Progenitor cell of endocrine pancreas (in vitro differentiated cells): ENCODE measurements around the gene SERPINA1. TPM values are rescaled to one million over a fixed set of nuclear protein-coding genes. Genes with fewer than 3 reads are reported as not detected.

Experiments used
- DNase-seq: peaks from one replicate; pipeline ENCODE4 v3.0.0; 2021; ENCODE audit warnings: low spot score; ENCODE audit not compliant: unreplicated experiment
- H3K27ac Mint-ChIP-seq: 2 replicates; pipeline ENCODE4 v1.8.0; 2021; ENCODE audit warnings: mild to moderate bottlenecking, moderate library complexity, mixed read lengths
- H3K27me3 Mint-ChIP-seq: 2 replicates; pipeline ENCODE4 v1.8.0; 2021; ENCODE audit warnings: mixed read lengths
- H3K36me3 Mint-ChIP-seq: 2 replicates; pipeline ENCODE4 v1.8.0; 2022; ENCODE audit warnings: mixed read lengths; ENCODE audit not compliant: insufficient read depth
- H3K4me1 Mint-ChIP-seq: 2 replicates; pipeline ENCODE4 v1.8.0; 2021; ENCODE audit warnings: low read depth, mixed read lengths
- H3K4me3 Mint-ChIP-seq: 2 replicates; pipeline ENCODE4 v1.8.0; 2021; ENCODE audit warnings: low read depth, mild to moderate bottlenecking, moderate library complexity, mixed read lengths
- H3K9me3 Mint-ChIP-seq: 2 replicates; pipeline ENCODE4 v1.8.0; 2021; ENCODE audit warnings: low read depth, mixed read lengths
- total RNA-seq: library from RNA; stranded (reverse); gene quantifications from 2 replicates; pipeline ENCODE4 v1.2.1, GENCODE V29; 2021
- TF ChIP-seq, protein P1 (sequence below): fragments of 200-600 bp; sonication (generic); IDR thresholded peaks from one replicate; pipeline ENCODE4 v1.5.0; 2021; ENCODE audit warnings: antibody characterized with exemption, mild to moderate bottlenecking; ENCODE audit not compliant: unreplicated experiment

SERPINA1 gene
- total RNA-seq, 1 donor from 2014 or later, result 411 TPM

DNA sequence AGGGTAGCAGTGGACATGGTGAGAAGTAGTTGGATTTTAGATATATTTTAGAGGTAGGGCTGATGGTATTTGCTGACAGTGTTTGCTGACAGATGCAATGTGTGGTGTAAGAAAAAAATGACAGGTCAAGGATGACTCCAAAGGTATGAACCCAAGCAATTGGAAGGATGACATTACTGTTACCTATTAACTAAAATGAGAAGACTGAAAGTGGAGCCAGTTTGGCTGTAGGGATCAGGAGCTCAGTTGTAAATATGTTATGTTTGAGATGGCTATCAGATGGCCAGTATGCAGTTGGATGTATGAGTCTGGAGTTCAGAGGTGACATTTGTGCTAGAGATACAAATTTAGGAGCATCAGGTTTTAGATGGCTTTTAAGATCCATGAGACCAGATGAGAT is 47.9 kb downstream of the SERPINA1 start:
- H3K4me3 Mint-ChIP-seq, result no peak overlapping the region

DNA sequence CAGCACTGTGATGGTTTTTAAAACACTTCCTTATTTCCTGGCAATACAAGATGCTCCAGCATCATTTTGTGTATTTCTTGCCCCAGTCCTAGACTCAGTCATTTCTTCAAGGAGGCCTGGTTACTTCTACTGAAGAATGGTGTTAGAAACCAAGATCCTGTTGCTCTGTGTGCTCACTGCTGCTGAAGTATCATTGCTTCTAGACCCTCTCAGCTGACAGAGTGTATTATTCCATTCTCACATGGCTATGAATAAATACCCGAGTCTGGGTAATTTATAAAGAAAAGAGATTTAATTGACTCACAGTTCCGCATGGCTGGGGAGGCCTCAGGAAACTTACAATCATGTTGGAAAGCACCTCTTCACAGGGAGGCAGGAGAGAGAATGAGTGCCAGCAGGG is 50.4 kb downstream of the SERPINA1 start:
- H3K4me3 Mint-ChIP-seq, result no peak overlapping the region
- peaks cover 14% of the 10 kb centered on the region for H3K9me3 Mint-ChIP-seq
- DNase-seq, result no peak
- H3K27ac Mint-ChIP-seq, result no peak overlapping the region
- H3K36me3 Mint-ChIP-seq, result no peaks in the 10 kb centered on the region
- H3K4me1 Mint-ChIP-seq, result peaks cover 4% of the 10 kb centered on the region
- H3K27me3 Mint-ChIP-seq, result peaks cover 11% of the 10 kb centered on the region
- TF ChIP-seq, protein P1, sequence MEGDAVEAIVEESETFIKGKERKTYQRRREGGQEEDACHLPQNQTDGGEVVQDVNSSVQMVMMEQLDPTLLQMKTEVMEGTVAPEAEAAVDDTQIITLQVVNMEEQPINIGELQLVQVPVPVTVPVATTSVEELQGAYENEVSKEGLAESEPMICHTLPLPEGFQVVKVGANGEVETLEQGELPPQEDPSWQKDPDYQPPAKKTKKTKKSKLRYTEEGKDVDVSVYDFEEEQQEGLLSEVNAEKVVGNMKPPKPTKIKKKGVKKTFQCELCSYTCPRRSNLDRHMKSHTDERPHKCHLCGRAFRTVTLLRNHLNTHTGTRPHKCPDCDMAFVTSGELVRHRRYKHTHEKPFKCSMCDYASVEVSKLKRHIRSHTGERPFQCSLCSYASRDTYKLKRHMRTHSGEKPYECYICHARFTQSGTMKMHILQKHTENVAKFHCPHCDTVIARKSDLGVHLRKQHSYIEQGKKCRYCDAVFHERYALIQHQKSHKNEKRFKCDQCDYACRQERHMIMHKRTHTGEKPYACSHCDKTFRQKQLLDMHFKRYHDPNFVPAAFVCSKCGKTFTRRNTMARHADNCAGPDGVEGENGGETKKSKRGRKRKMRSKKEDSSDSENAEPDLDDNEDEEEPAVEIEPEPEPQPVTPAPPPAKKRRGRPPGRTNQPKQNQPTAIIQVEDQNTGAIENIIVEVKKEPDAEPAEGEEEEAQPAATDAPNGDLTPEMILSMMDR, result no peak

More for the DNA sequence above, 47.9 kb downstream of the SERPINA1 start:
- no peak for DNase-seq
- H3K27me3 Mint-ChIP-seq, result peaks cover 12% of the 10 kb centered on the region
- H3K27ac Mint-ChIP-seq, result no peak overlapping the region
- TF ChIP-seq, protein P1, result no peak
- peaks cover 4% of the 10 kb centered on the region for H3K4me1 Mint-ChIP-seq
- peaks cover 14% of the 10 kb centered on the region for H3K9me3 Mint-ChIP-seq
- H3K36me3 Mint-ChIP-seq, result no peaks in the 10 kb centered on the region

DNA sequence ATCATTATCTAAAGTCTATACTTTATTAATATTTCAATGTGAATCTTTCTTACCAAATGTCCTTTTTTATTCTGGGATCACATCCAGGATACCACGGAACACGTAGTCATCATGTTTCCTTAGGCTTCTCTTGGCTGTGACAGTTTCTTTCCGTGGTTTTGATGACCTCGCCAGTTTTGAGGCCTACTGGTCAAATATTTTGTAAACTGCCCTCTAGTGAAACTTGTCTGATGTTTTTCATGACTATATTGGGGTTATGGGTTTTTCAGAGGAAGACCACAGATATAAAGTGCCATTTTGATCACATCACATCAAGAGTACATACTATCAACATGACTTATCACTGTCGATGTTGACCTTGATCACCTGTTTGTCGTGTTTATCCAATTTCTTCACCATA is 51.1 kb downstream of the SERPINA1 start:
- Mint-ChIP-seq H3K9me3 (peaks cover 14% of the 10 kb centered on the region), H3K27ac (no peak overlapping the region), H3K27me3 (peaks cover 6% of the 10 kb centered on the region), H3K36me3 (no peaks in the 10 kb centered on the region), H3K4me3 (no peak overlapping the region), H3K4me1 (peaks cover 4% of the 10 kb centered on the region)
- DNase-seq, result no peak
- TF ChIP-seq, protein P1, result no peak

DNA sequence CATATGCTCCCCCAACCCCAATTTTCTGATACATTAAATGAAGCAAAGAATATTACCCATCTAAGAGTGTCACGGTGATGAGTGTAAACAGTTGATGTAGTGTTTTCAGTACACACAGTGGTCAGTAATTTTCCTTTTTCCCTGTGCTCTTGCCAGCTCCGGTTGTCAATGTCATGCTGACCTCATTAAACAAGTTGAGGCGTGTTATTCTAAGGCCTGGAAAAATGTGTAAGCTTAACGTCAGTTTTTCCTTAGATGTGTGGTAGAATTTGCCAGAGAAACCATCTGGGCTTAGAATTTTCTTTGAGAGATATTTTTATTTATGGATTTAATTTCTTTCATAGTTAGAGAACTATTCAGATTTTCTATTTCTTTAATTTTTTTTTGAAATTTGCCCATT is 53.5 kb downstream of the SERPINA1 start:
- Mint-ChIP-seq H3K36me3 (no peaks in the 10 kb centered on the region), H3K4me3 (no peak overlapping the region), H3K4me1 (peaks cover 2% of the 10 kb centered on the region), H3K9me3 (peaks cover 14% of the 10 kb centered on the region), H3K27me3 (no peaks in the 10 kb centered on the region), H3K27ac (no peak overlapping the region)
- TF ChIP-seq, protein P1, result no peak
- DNase-seq, result no peak

DNA sequence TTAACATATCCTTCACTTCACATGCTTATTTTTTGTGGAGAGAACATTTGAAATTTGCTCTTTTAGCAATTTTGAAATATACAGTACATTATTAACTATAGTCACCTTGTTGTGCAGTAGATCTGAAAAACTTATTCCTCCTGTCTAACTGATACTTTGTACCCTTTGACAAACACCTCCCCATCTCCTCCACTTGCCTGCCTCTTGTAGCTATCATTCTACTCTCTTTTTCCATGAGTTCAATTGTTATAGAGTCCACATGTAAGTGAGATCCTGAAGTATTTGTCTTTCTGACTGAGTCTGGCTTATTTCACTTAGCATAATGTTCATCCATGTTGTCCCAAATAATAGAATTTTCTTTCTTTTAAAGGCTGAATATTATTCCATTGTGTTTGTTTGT is 55.8 kb downstream of the SERPINA1 start:
- no peak overlapping the region for H3K27ac Mint-ChIP-seq
- no peak overlapping the region for H3K4me3 Mint-ChIP-seq
- H3K27me3 Mint-ChIP-seq, result no peaks in the 10 kb centered on the region
- DNase-seq, result no peak
- H3K36me3 Mint-ChIP-seq, result no peaks in the 10 kb centered on the region
- TF ChIP-seq, protein P1, result no peak
- no peaks in the 10 kb centered on the region for H3K4me1 Mint-ChIP-seq
- H3K9me3 Mint-ChIP-seq, result peaks cover 7% of the 10 kb centered on the region
